GM23338 (cell line): ENCODE measurements around the gene ZNF335. TPM values are rescaled to one million over a fixed set of nuclear protein-coding genes. Genes with fewer than 3 reads are reported as not detected.

Experiments
- ATAC-seq: fragments of 200-7000 bp; cut with Tn5 transposase; 3 replicates; pipeline ENCODE4 v1.9.1; 2020
- DNase-seq: peaks from one replicate; pipeline ENCODE4 v3.0.0-alpha.2; 2015; ENCODE audit warnings: low spot score
- H2AFZ ChIP-seq: fragments of 200-600 bp; sonication (generic); 2 replicates; pipeline ENCODE4 v1.8.0; 2016; ENCODE audit warnings: antibody characterized with exemption, mild to moderate bottlenecking, moderate library complexity
- H3F3A ChIP-seq: fragments of 200-600 bp; sonication (generic); replicated peaks from 2 replicates; pipeline ENCODE4 v1.8.0; 2017; ENCODE audit warnings: antibody characterized with exemption, mixed run types, low read depth
- H3K27ac ChIP-seq: fragments of 200-600 bp; sonication (generic); 2 replicates; pipeline ENCODE4 v1.6.1; 2016; ENCODE audit warnings: low read depth
- H3K27me3 ChIP-seq: fragments of 200-600 bp; sonication (generic); 2 replicates; pipeline ENCODE4 v1.8.0; 2016; ENCODE audit warnings: mild to moderate bottlenecking, mixed run types, moderate library complexity; ENCODE audit not compliant: insufficient read depth
- H3K36me3 ChIP-seq: fragments of 200-600 bp; sonication (generic); 2 replicates; pipeline ENCODE4 v1.8.0; 2016; ENCODE audit warnings: mild to moderate bottlenecking; ENCODE audit not compliant: insufficient read depth
- H3K4me1 ChIP-seq: fragments of 200-600 bp; sonication (generic); 2 replicates; pipeline ENCODE4 v1.8.0; 2016; ENCODE audit warnings: mild to moderate bottlenecking, moderate library complexity; ENCODE audit not compliant: insufficient read depth
- H3K4me2 ChIP-seq: fragments of 200-600 bp; sonication (generic); 2 replicates; pipeline ENCODE4 v1.7.1; 2017; ENCODE audit warnings: mixed run types
- H3K4me3 ChIP-seq: fragments of 200-600 bp; sonication (generic); 2 replicates; pipeline ENCODE4 v1.6.1; 2016; ENCODE audit warnings: mixed run types
- H3K79me2 ChIP-seq: fragments of 200-600 bp; sonication (generic); replicated peaks from 2 replicates; pipeline ENCODE4 v1.8.0; 2017; ENCODE audit warnings: mild to moderate bottlenecking; ENCODE audit not compliant: insufficient read depth
- H3K9me2 ChIP-seq: fragments of 200-600 bp; sonication (generic); 2 replicates; pipeline ENCODE4 v1.8.0; 2017; ENCODE audit not compliant: insufficient read depth
- H4K20me1 ChIP-seq: fragments of 200-600 bp; sonication (generic); replicated peaks from 2 replicates; pipeline ENCODE4 v1.8.0; 2017; ENCODE audit warnings: mild to moderate bottlenecking; ENCODE audit not compliant: insufficient read depth
- H3K27ac Mint-ChIP-seq: 2 replicates; pipeline ENCODE4 v1.8.0; 2020; ENCODE audit warnings: inconsistent platforms, mild to moderate bottlenecking, moderate library complexity, mixed read lengths
- H3K27me3 Mint-ChIP-seq: 3 replicates; pipeline ENCODE4 v1.8.0; 2022; ENCODE audit warnings: low read depth, mild to moderate bottlenecking, moderate library complexity, mixed read lengths, inconsistent platforms; ENCODE audit not compliant: insufficient read depth, poor library complexity
- H3K36me3 Mint-ChIP-seq: 3 replicates; pipeline ENCODE4 v1.8.0; 2021; ENCODE audit warnings: low read depth, mild to moderate bottlenecking, inconsistent platforms, moderate library complexity, mixed read lengths
- H3K4me1 Mint-ChIP-seq: 3 replicates; pipeline ENCODE4 v1.8.0; 2020; ENCODE audit warnings: mild to moderate bottlenecking, inconsistent platforms, mixed read lengths
- H3K4me3 Mint-ChIP-seq: 3 replicates; pipeline ENCODE4 v1.8.0; 2021; ENCODE audit warnings: moderate library complexity, mild to moderate bottlenecking, inconsistent platforms, mixed read lengths
- H3K9me3 Mint-ChIP-seq: 3 replicates; pipeline ENCODE4 v1.8.0; 2020; ENCODE audit warnings: moderate library complexity, mild to moderate bottlenecking, inconsistent platforms, mixed read lengths
- CREB1 ChIP-seq: fragments of 250-450 bp; sonication (Bioruptor Pico); IDR thresholded peaks from 2 replicates; pipeline ENCODE4 v1.5.0; 2020; ENCODE audit warnings: low read depth, mild to moderate bottlenecking, moderate library complexity
- EZH2 ChIP-seq: fragments of 200-600 bp; sonication (generic); IDR thresholded peaks from one replicate; pipeline ENCODE4 v1.8.0; 2017; ENCODE audit warnings: antibody characterized with exemption, mild to moderate bottlenecking, low read depth; ENCODE audit not compliant: unreplicated experiment
- NANOG ChIP-seq: IDR thresholded peaks from 2 replicates; pipeline ENCODE4 v1.6.1; 2016; ENCODE audit warnings: antibody characterized with exemption, borderline replicate concordance
- POLR2AphosphoS5 ChIP-seq: IDR thresholded peaks from 2 replicates; pipeline ENCODE4 v1.6.1; 2016; ENCODE audit warnings: antibody characterized with exemption, low read depth
- ZNF114 ChIP-seq: fragments of 250-450 bp; sonication (Bioruptor Pico); IDR thresholded peaks from 2 replicates; pipeline ENCODE4 v1.5.0; 2020; ENCODE audit warnings: mild to moderate bottlenecking, moderate library complexity
- ZNF331 ChIP-seq: fragments of 250-450 bp; sonication (Bioruptor Pico); IDR thresholded peaks from 2 replicates; pipeline ENCODE4 v1.5.0; 2020; ENCODE audit warnings: low read depth, mild to moderate bottlenecking, moderate library complexity
- ZNF462 ChIP-seq: fragments of 250-450 bp; sonication (Bioruptor Pico); IDR thresholded peaks from 2 replicates; pipeline ENCODE4 v1.5.0; 2020; ENCODE audit warnings: mild to moderate bottlenecking, moderate library complexity
- polyA plus RNA-seq: library from polyadenylated mRNA; unstranded; fragments of >200 nt; fragmentation: Nextera tagmentation; extraction: Ambion mirVana; gene quantifications from 2 replicates; pipeline ENCODE4 v1.2.1, GENCODE V29; 2016
- total RNA-seq: library from RNA; depleted of rRNA; stranded (reverse); fragments of >200 nt; shearing (Covaris generic); gene quantifications from 2 replicates; pipeline ENCODE4 v1.2.3, GENCODE V29; 2014
- TF ChIP-seq, protein P1 (sequence below): IDR thresholded peaks from 2 replicates; pipeline ENCODE4 v1.6.1; 2016; ENCODE audit warnings: antibody characterized with exemption

The ZNF335 gene
- total and polyA plus RNA-seq, 2 experiments from 2014 or later: 7.4 to 24.2 TPM

DNA sequence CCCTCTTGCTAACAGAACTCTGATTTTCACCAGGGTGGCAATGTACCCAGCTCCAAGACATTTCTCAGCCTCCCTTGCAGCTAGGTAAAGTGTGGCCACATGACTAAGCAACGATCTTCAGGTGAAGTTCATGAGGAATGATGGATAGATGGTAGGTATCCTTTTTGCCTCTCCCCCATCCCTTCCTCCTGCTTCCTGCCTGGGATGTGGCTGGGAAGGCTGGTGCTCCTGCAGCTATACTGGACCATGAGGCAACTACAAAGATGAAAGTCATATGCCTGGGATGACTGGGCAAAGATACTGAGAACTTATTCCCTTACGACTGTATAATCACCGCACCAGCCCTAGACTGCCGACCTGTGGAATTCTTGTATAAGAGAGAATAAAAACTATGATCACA is 13.4 kb downstream of the ZNF335 start:
- Histone ChIP-seq H4K20me1 (no peaks in the 10 kb centered on the region), H2AFZ (no peak overlapping the region), H3K36me3 (no peaks in the 10 kb centered on the region; the same call in 1 of the 2 replicates), H3K79me2 (no peaks in the 10 kb centered on the region), H3K27me3 (no peaks in the 10 kb centered on the region), H3K9me2 (no peaks in the 10 kb centered on the region), H3K27ac (no peak overlapping the region), H3F3A (no peaks in the 10 kb centered on the region), H3K4me3 (no peak overlapping the region), H3K4me2 (no peak overlapping the region), H3K4me1 (no peaks in the 10 kb centered on the region)
- DNase-seq: no peak
- TF ChIP-seq POLR2AphosphoS5: no peak
- no peak for TF ChIP-seq CREB1 (CRISPR knock-in tag)
- TF ChIP-seq, protein P1, sequence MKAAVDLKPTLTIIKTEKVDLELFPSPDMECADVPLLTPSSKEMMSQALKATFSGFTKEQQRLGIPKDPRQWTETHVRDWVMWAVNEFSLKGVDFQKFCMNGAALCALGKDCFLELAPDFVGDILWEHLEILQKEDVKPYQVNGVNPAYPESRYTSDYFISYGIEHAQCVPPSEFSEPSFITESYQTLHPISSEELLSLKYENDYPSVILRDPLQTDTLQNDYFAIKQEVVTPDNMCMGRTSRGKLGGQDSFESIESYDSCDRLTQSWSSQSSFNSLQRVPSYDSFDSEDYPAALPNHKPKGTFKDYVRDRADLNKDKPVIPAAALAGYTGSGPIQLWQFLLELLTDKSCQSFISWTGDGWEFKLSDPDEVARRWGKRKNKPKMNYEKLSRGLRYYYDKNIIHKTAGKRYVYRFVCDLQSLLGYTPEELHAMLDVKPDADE: no peak
- TF ChIP-seq ZNF114 (CRISPR knock-in tag): no peak
- no peak for TF ChIP-seq EZH2
- TF ChIP-seq ZNF331 (CRISPR knock-in tag): no peak
- no peak for TF ChIP-seq ZNF462
- no peak for TF ChIP-seq NANOG
- H3K9me3 Mint-ChIP-seq: no peaks in the 10 kb centered on the region
- peaks cover 34% of the 10 kb centered on the region for H3K36me3 Mint-ChIP-seq
- H3K27ac Mint-ChIP-seq: no peak overlapping the region; the same call in 1 of the 2 replicates
- H3K27me3 Mint-ChIP-seq: peaks cover 7% of the 10 kb centered on the region
- ATAC-seq: no peak
- H3K4me1 Mint-ChIP-seq: 0 out of 3 replicates have a peak, but pooled peaks cover 2% of the 10 kb centered on the region
- no peak overlapping the region for H3K4me3 Mint-ChIP-seq
